Measurements from ENCODE around the gene ADAM12. TPM values are rescaled to one million over a fixed set of nuclear protein-coding genes. Genes with fewer than 3 reads are reported as not detected.

The ADAM12 gene
- total RNA-seq, 4 donors from 2014 or later = under 0.01 to 1.3 (median 1.0) TPM

GRCh38 chr10:126072622-126073021 lies 315.7 kb downstream of the ADAM12 start:
- H3K9me3 ChIP-seq = peaks cover 0 to 5% (median 0%) of the 10 kb centered on the region in 4 donors
- TF ChIP-seq CTCF (IDR thresholded peaks at IDR 0.05) (no peak), EP300 (IDR thresholded peaks at IDR 0.05) (no peak), POLR2A (IDR thresholded peaks at IDR 0.05; ENCODE audit: low read depth) (no peak)
- intact Hi-C loops (cut with DNase I) = no loop called here
- no peak for DNase-seq (ENCODE audit: extremely low spot score)
- H3K27ac ChIP-seq (replicated peaks in 1 of 4) = no peak overlapping the region
- H3K36me3 ChIP-seq = no peaks in the 10 kb centered on the region
- H3K4me3 ChIP-seq = no peak overlapping the region
- 93% methylated on average over 4 of the region's 4 CpGs for WGBS
- H3K4me1 ChIP-seq = no peaks in the 10 kb centered on the region
- no peaks in the 10 kb centered on the region for H3K27me3 ChIP-seq

- no peak for DNase-seq (ENCODE audit: extremely low spot score)
- WGBS = 83% methylated on average over 8 of the region's 8 CpGs
- Histone ChIP-seq H3K4me1 (no peaks in the 10 kb centered on the region), H3K9me3 (no peaks in the 10 kb centered on the region), H3K27ac (replicated peaks in 1 of 4) (no peak overlapping the region), H3K4me3 (no peak overlapping the region), H3K27me3 (no peaks in the 10 kb centered on the region), H3K36me3 (no peaks in the 10 kb centered on the region)
- TF ChIP-seq POLR2A (IDR thresholded peaks at IDR 0.05; ENCODE audit: low read depth) (no peak), CTCF (IDR thresholded peaks at IDR 0.05) (no peak), EP300 (IDR thresholded peaks at IDR 0.05) (no peak), POLR2AphosphoS5 (IDR thresholded peaks at IDR 0.05) (no peak)
- intact Hi-C loops (cut with DNase I) = no loop called here
Measured at GRCh38 chr10:126070476-126071215, 317.6 kb downstream of the ADAM12 start.

- WGBS = 82% methylated on average over 2 of the region's 2 CpGs
- DNase-seq (ENCODE audit: extremely low spot score) = no peak
- Histone ChIP-seq H3K27me3 (no peaks in the 10 kb centered on the region), H3K27ac (replicated peaks in 1 of 4) (no peak overlapping the region), H3K36me3 (no peaks in the 10 kb centered on the region), H3K4me1 (peaks cover 0 to 2% (median 2%) of the 10 kb centered on the region in 4 donors), H3K4me3 (no peak overlapping the region), H3K9me3 (no peaks in the 10 kb centered on the region)
- intact Hi-C loops (cut with DNase I) = no loop called here
- TF ChIP-seq POLR2AphosphoS5 (IDR thresholded peaks at IDR 0.05) (no peak), EP300 (IDR thresholded peaks at IDR 0.05) (no peak), POLR2A (IDR thresholded peaks at IDR 0.05; ENCODE audit: low read depth) (no peak), CTCF (IDR thresholded peaks at IDR 0.05) (no peak)
Measured at GRCh38 chr10:126068322-126068721, 320.0 kb downstream of the ADAM12 start.

GRCh38 chr10:126066456-126066855 lies 321.8 kb downstream of the ADAM12 start:
- intact Hi-C loops (cut with DNase I) = no loop called here
- 95% methylated on average over 4 of the region's 10 CpGs for WGBS
- no peak for DNase-seq (ENCODE audit: extremely low spot score)

More at GRCh38 chr10:126066456-126066855, 321.8 kb downstream of the ADAM12 start:
- H3K4me3 ChIP-seq = no peak overlapping the region
- H3K4me1 ChIP-seq = peaks cover 2 to 18% (median 14%) of the 10 kb centered on the region in 4 donors
- H3K27ac ChIP-seq (replicated peaks in 1 of 4) = no peak overlapping the region
- no peaks in the 10 kb centered on the region for H3K36me3 ChIP-seq
- no peaks in the 10 kb centered on the region for H3K9me3 ChIP-seq
- no peaks in the 10 kb centered on the region for H3K27me3 ChIP-seq
- TF ChIP-seq EP300 (IDR thresholded peaks at IDR 0.05) = no peak
- no peak for TF ChIP-seq POLR2A (IDR thresholded peaks at IDR 0.05; ENCODE audit: low read depth)
- no peak for TF ChIP-seq POLR2AphosphoS5 (IDR thresholded peaks at IDR 0.05)
- no peak for TF ChIP-seq CTCF (IDR thresholded peaks at IDR 0.05)
